Activated CD8-positive, alpha-beta memory T cell treated with anti-CD3 and anti-CD28 coated beads for 4 hours (primary cell): ENCODE results near the gene TBX10.
"Not testable (repeated sequence)": the region's sequence is repeated elsewhere in the genome, so short reads cannot be mapped to it uniquely, and the experiment has no call there.

Experiments
- DNase-seq, 2 donors: peaks; one replicate each; pipeline ENCODE4 v3.0.0-alpha.2; 2020; ENCODE audit warnings: low read depth in 2 of 2

The TBX10 gene

GRCh38 chr11:67664213-67664585 lies 24.6 kb upstream of the TBX10 start:
- DNase-seq: no peak

- DNase-seq: no peak
These were observed 24.1 kb upstream of the TBX10 start for GRCh38 chr11:67663532-67664212.

GRCh38 chr11:67662835-67663531 lies 23.4 kb upstream of the TBX10 start:
- DNase-seq: no peak

DNA sequence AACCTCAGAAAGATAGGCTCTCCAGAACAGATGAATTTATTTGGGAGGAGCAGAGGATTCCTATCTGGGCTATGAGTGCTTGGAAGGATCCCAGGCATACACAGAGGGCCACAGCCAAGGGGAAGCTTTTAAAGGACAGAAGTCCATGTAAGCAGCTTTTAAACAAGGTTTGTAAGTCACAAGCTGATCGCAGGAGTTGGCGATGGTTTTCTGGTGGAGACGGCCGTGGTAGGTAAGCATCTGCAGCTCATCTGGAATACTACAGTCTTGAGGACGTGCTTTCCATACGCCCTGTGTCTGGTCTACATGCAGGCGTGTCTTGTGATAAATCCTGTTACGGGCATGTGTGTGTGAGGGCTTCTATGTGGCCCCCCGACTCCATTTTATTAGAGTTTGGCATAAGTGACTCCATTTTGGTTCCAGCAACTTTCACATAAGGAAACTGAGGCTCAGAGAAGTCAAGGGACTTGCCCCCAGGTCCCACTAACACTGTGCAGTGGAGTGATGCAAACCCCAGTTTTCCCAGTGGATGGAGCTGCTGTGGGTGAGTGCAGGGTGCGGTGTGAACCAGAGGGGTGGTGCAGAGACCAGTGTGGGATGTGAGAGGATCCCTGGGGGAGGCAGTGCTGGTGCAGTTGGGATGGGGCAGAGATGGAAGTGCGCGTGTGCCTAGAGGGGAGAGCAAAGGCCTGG lies 22.7 kb upstream of the TBX10 start:
- DNase-seq: no peak

DNA sequence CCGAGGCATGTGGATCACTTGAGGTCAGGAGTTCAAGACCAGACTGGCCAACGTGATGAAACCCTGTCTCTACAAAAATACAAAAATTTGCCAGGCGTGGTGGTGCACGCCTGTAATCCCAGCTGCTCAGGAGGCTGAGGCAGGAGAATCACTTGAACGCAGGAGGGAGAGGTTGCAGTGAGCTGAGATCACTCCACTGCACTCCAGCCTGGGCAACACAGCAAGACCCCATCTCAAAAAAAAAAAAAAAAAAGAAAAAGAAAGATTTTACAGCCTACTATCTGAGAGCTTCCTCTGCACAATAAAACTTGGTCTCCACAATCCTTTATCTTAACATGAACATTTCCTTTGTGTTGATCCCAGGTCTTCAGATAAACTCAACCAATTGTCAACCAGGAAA lies 21.2 kb upstream of the TBX10 start:
- not testable (repeated sequence) for DNase-seq

DNA sequence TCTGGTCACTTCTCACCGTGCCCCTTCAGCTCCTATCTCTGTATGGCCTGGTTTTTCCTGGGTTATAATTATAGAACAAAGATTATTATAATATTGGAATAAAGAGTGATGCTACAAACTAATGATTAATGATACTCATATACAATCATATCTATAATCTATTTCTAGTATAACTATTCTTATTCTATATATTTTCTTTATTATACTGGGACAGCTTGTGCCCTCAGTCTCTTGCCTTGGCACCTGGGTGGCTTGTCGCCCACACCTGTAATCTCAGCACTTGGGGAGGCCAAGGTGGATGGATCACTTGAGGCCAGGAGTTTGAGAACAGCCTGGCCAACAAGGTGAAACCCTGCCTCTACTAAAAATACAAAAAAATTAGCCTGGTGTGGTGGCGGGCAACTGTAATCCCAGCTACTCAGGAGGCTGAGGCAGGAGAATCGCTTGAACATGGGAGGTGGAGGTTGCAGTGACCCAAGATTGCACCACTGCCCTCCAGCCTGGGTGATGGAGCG lies 20.1 kb upstream of the TBX10 start:
- not testable (repeated sequence) for DNase-seq

- DNase-seq: no peak
These were observed 17.7 kb upstream of the TBX10 start for GRCh38 chr11:67657300-67657699.

- DNase-seq: no peak
These were observed 16.8 kb upstream of the TBX10 start for GRCh38 chr11:67656278-67656922.

- DNase-seq: no peak
These were observed 14.7 kb upstream of the TBX10 start for GRCh38 chr11:67654225-67654624.

- no peak for DNase-seq
These were observed 13.6 kb upstream of the TBX10 start for GRCh38 chr11:67652965-67653845.

DNA sequence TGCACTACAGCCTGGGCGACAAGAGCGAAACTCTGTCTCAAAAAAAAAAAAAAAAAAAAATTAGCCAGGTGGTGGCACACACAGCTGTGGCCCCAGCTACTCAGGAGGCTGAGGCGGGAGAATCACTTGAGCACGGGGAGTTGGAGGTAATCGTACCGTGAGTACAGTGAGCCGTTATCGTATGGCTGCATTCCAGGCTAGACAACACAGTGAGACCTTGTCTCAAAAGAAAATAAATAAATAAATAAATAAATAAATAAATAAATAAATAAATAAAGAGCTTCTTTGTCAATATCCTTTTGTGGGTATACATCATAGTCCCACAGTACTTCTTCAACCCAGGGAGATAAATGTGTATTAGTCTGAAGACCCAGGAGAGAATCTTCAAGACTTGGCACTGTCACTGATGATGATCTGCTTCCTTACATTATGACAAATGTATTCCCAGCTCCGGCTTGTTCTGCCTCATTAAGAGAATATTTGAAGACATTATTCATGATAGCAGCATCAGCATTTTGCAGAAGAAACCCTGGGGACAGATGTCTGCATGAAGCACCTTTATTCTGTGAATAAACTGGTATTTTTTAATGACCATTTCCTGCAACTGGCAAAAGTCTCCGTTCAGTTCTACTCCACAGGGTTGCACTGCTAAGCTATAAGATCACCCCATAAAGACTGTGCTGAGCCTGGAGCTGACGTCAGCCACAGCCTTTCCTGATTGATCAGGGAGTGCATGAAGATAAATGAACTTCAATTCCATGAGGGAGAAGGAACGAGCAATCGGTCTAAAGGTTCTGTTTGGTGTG lies 12.6 kb upstream of the TBX10 start:
- no peak for DNase-seq

GRCh38 chr11:67649634-67650510 lies 10.3 kb upstream of the TBX10 start:
- DNase-seq: no peak

DNA sequence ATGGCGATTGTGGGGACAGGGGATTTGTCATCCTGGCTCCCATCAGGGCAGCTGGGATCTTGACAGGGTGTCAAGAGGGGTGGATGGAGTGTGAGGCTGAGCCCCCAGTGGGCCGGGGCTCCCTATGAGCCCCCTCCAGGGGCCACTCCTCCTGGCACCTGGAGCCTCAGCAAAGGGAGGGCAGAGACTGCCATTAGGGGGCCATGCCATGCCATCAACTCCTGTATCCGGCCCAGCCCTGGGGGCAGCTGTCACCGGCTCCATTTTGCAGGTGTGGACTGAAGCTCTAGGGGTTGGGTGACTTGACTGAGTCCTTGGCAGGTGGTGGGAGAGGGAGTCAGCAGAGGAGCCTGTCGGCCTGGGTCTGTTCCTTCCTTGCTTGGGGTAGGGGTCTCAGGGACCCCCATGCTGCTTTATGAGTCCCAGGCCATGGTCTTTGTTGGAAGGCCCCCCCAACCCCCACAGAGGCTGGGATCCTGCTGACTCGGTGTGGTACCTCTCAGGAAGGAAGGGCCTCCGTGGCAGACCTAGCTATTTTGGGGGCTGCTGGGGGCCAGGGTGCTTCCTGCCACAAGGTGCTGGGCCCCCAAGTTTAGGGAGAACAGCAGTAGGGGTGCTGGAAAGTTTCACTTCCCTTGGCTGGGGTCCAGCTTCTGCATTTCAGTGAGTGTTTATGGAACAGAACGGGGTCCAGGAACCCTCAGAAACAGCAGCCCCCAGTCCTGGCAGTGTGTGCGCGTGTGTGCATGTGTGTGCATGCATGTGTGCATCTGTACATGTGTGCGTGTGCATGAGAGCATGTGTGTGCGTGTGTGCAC lies 9.4 kb upstream of the TBX10 start:
- no peak for DNase-seq

- DNase-seq: peak in 1 of 2 donors; percentile 20
These were observed 8.7 kb upstream of the TBX10 start for GRCh38 chr11:67648140-67648795.

DNA sequence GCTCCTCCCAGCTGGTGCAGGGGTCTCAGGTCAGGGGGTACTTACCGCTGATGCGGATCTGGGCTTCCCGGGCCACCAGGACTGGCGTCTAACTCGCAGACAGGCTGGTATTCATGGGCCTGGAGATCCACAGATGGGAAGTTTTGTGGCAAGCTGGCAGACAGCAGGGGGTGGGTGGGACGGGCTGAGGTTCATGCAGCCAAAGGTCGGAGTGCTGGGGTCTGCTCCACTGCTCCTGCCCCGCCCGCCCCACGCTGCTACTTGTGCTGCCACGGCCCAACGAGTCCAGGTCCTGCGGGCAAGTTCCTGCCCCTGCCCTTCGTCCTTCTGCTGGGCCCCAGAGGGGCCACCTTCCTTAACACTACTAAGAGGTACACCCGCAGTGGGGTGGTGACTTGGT lies 7.9 kb upstream of the TBX10 start:
- DNase-seq: no peak

GRCh38 chr11:67646535-67647336 lies 7.2 kb upstream of the TBX10 start:
- no peak for DNase-seq
